ENCODE results near the gene DUS2. TPM values are rescaled to one million over a fixed set of nuclear protein-coding genes. Genes with fewer than 3 reads are reported as not detected.
A peak's percentile ranks its signal among the peaks of the same experiment; 100 is the strongest.
"Not testable (repeated sequence)": the region's sequence is repeated elsewhere in the genome, so short reads cannot be mapped to it uniquely, and the experiment has no call there.

The DUS2 gene
- total RNA-seq, 1 experiment from 2014 or later, result 27.9 TPM

- TF ChIP-seq ZNF396 (CRISPR knock-in tag; IDR thresholded peaks at IDR 0.05; ENCODE audit: borderline replicate concordance), result no peak
Observed at GRCh38 chr16:68117884-68118283, 94.8 kb downstream of the DUS2 start (continued).

- H3K27ac Mint-ChIP-seq, result peak overlapping the region; percentile 3; the same call in 1 of the 2 replicates
- CTCF ChIA-PET, result interaction anchor here (4.3 kb wide), 1 partner anchor 25 kb away, joined by 32 read pairs; no protein-coding TSS in a partner anchor
Observed at GRCh38 chr16:68118954-68119353, 95.9 kb downstream of the DUS2 start.

GRCh38 chr16:68120496-68120895 is 97.4 kb downstream of the DUS2 start:
- TF ChIP-seq ZNF121 (CRISPR knock-in tag; IDR thresholded peaks at IDR 0.05), result peak; percentile 93; the same call in 1 of the 2 replicates
- ChIA-PET POLR2A (interaction anchor here (0.6 kb wide), 1 partner anchor 364 kb away, joined by 3 read pairs; no protein-coding TSS in a partner anchor), CTCF (interaction anchor here (0.7 to 4.3 kb wide), 5 partner anchors 26 to 132 kb away, joined by 3 to 32 read pairs (median 3); partner anchors contain the start of gene NFATC3)
- H3K36me3 Mint-ChIP-seq; H3K9me3 Mint-ChIP-seq; DNase-seq (ENCODE audit: low spot score); H3K27me3 Mint-ChIP-seq (ENCODE audit: low read depth); ATAC-seq; H3K4me1 Mint-ChIP-seq; H3K4me3 Mint-ChIP-seq; H3K27ac Mint-ChIP-seq: not testable (repeated sequence)

More at GRCh38 chr16:68118954-68119353, 95.9 kb downstream of the DUS2 start:
- POLR2A ChIA-PET; H3K4me1 Mint-ChIP-seq; H3K4me3 Mint-ChIP-seq; DNase-seq (ENCODE audit: low spot score); H3K27me3 Mint-ChIP-seq (ENCODE audit: low read depth); H3K36me3 Mint-ChIP-seq; ATAC-seq; H3K9me3 Mint-ChIP-seq: not testable (repeated sequence)

GRCh38 chr16:68126395-68126794 is 103.3 kb downstream of the DUS2 start:
- Mint-ChIP-seq H3K36me3 (0 out of 2 replicates have a peak, but pooled peaks cover 4% of the 10 kb centered on the region), H3K27me3 (ENCODE audit: low read depth) (no peaks in the 10 kb centered on the region), H3K9me3 (no peaks in the 10 kb centered on the region), H3K27ac (no peak overlapping the region), H3K4me3 (no peak overlapping the region), H3K4me1 (peaks cover 3% of the 10 kb centered on the region; the same call in 1 of the 2 replicates)
- no peak for TF ChIP-seq MAX (CRISPR knock-in tag; IDR thresholded peaks at IDR 0.05)
- no peak for TF ChIP-seq OVOL2 (CRISPR knock-in tag; IDR thresholded peaks at IDR 0.05; ENCODE audit: borderline replicate concordance)
- TF ChIP-seq ATF2 (CRISPR knock-in tag; IDR thresholded peaks at IDR 0.05; ENCODE audit: borderline replicate concordance, low read depth), result no peak
- no peak for TF ChIP-seq SMAD4 (CRISPR knock-in tag; IDR thresholded peaks at IDR 0.05)
- TF ChIP-seq ZBTB21 (CRISPR knock-in tag; IDR thresholded peaks at IDR 0.05; ENCODE audit: borderline replicate concordance), result no peak
- no peak for TF ChIP-seq FOXP4 (CRISPR knock-in tag; IDR thresholded peaks at IDR 0.05)
- TF ChIP-seq ZSCAN18 (CRISPR knock-in tag; IDR thresholded peaks at IDR 0.05), result no peak
- no peak for TF ChIP-seq TCF7 (CRISPR knock-in tag; IDR thresholded peaks at IDR 0.05; ENCODE audit: low read depth)
- no peak for TF ChIP-seq ZNF512 (CRISPR knock-in tag; IDR thresholded peaks at IDR 0.05; ENCODE audit: borderline replicate concordance)
- TF ChIP-seq USF1 (CRISPR knock-in tag; IDR thresholded peaks at IDR 0.05), result no peak
- no peak for TF ChIP-seq NR2C2 (CRISPR knock-in tag; IDR thresholded peaks at IDR 0.05)
- TF ChIP-seq ZNF219 (CRISPR knock-in tag; IDR thresholded peaks at IDR 0.05; ENCODE audit: borderline replicate concordance), result no peak
- no peak for TF ChIP-seq ZNF281 (CRISPR knock-in tag; IDR thresholded peaks at IDR 0.05)
- no peak for TF ChIP-seq PREB (CRISPR knock-in tag; IDR thresholded peaks at IDR 0.05; ENCODE audit: borderline replicate concordance)
- DNase-seq (ENCODE audit: low spot score) (no peak), ATAC-seq (no peak)
- ChIA-PET CTCF (no interaction called here), POLR2A (no interaction called here)
